Endothelial cell of umbilical vein (primary cell): ENCODE data around the gene LACTBL1. TPM values are rescaled to one million over a fixed set of nuclear protein-coding genes. Genes with fewer than 3 reads are reported as not detected.

Experiments used
- BruUV-seq: library from RNA; stranded (reverse); fragments of 400-500 nt; replicated peaks from 2 replicates; lab custom pipeline; 2021; lab: Mats Ljungman, UMichigan
- CTCF ChIA-PET: fragments of 300-600, 350-600 bp; sonication (Branson Sonifier 250); formaldehyde crosslinking; loops from one replicate; lab custom pipeline; 2021; ENCODE audit warnings: antibody characterized with exemption, inconsistent platforms; lab: Charles Lee
- POLR2A ChIA-PET: fragments of 300-600, 350-600 bp; sonication (Branson Sonifier 250); formaldehyde crosslinking; loops from one replicate; lab custom pipeline; 2021; ENCODE audit warnings: antibody characterized with exemption, inconsistent platforms; lab: Charles Lee
- DNase-seq: peaks from one replicate; pipeline ENCODE4 v3.0.0-alpha.2; 2011; ENCODE audit warnings: low read depth, low spot score
- FAIRE-seq: peaks from 2 replicates; lab custom pipeline; 2011; peaks lifted over from hg19 to GRCh38; lab: Jason Lieb, UNC
- H2AFZ ChIP-seq: 2 replicates; pipeline ENCODE4 v1.6.0; 2012; ENCODE audit warnings: low read depth, low read length, control low read depth, inconsistent platforms
- H3K27ac ChIP-seq: 2 replicates; pipeline ENCODE4 v1.5.1; 2011; ENCODE audit warnings: low read depth, mild to moderate bottlenecking, control low read depth, low read length, moderate library complexity; ENCODE audit not compliant: insufficient read depth
- H3K27me3 ChIP-seq, 2 experiments: 2 replicates each; pipeline versions ENCODE4 v1.6.0 to v1.6.1; 2011; ENCODE audit warnings: low read length in 2 of 2, mixed read lengths in 1 of 2; ENCODE audit not compliant: control insufficient read depth in 2 of 2, insufficient read depth in 2 of 2
- H3K36me3 ChIP-seq, 2 experiments: 2 replicates in 1 of 2; 3 replicates in 1 of 2; pipeline ENCODE4 v1.5.1; 2011; ENCODE audit warnings: low read length in 2 of 2, mild to moderate bottlenecking in 1 of 2, moderate library complexity in 1 of 2; ENCODE audit not compliant: control insufficient read depth in 2 of 2, insufficient read depth in 2 of 2; ENCODE audit errors: extremely low read depth in 1 of 2
- H3K4me1 ChIP-seq: 3 replicates; pipeline ENCODE4 v1.5.1; 2011; ENCODE audit warnings: mild to moderate bottlenecking, low read length; ENCODE audit not compliant: control insufficient read depth, insufficient read depth; ENCODE audit errors: extremely low read depth
- H3K4me2 ChIP-seq: 2 replicates; pipeline ENCODE4 v1.6.1; 2011; ENCODE audit warnings: low read length, control low read depth, mixed read lengths; ENCODE audit not compliant: insufficient read depth
- H3K4me3 ChIP-seq, 3 experiments: fragments of 200-600 bp in 1 of 3; sonication (generic), shearing (Covaris generic) in 1 of 3; replicated peaks in 1 of 3; 2 replicates each; pipeline ENCODE4 v1.5.1; 2011 to 2016; ENCODE audit warnings: control low read depth in 3 of 3, low read length in 3 of 3, mild to moderate bottlenecking in 2 of 3, inconsistent platforms in 1 of 3, low read depth in 1 of 3, moderate library complexity in 1 of 3; ENCODE audit not compliant: insufficient read depth in 1 of 3
- H3K79me2 ChIP-seq: 2 replicates; pipeline ENCODE4 v1.6.0; 2012; ENCODE audit warnings: low read length, inconsistent platforms; ENCODE audit not compliant: control insufficient read depth, insufficient read depth
- H3K9ac ChIP-seq: replicated peaks from 2 replicates; pipeline ENCODE3; 2011; ENCODE audit warnings: low read length, control low read depth; ENCODE audit not compliant: insufficient read depth; ENCODE audit errors: extremely low read depth
- H3K9me1 ChIP-seq: replicated peaks from 3 replicates; pipeline ENCODE4 v1.6.0; 2011; ENCODE audit warnings: mild to moderate bottlenecking, low read length; ENCODE audit not compliant: control insufficient read depth, insufficient read depth; ENCODE audit errors: extremely low read depth
- H3K9me3 ChIP-seq: replicated peaks from 2 replicates; pipeline ENCODE4 v1.5.1; 2012; ENCODE audit warnings: low read length, inconsistent platforms; ENCODE audit not compliant: control insufficient read depth, insufficient read depth
- H4K20me1 ChIP-seq: replicated peaks from 2 replicates; pipeline ENCODE3; 2011; ENCODE audit warnings: mild to moderate bottlenecking, low read length; ENCODE audit not compliant: control insufficient read depth, insufficient read depth; ENCODE audit errors: extremely low read depth
- EZH2 ChIP-seq: IDR thresholded peaks from 2 replicates; pipeline ENCODE4 v1.6.1; 2012; ENCODE audit warnings: borderline replicate concordance, low read depth, mild to moderate bottlenecking, moderate library complexity, low read length, inconsistent platforms; ENCODE audit not compliant: severe bottlenecking
- FOS ChIP-seq: IDR thresholded peaks from 2 replicates; pipeline ENCODE4 v1.6.1; 2011; ENCODE audit warnings: mild to moderate bottlenecking, low read length, moderate library complexity, borderline replicate concordance; ENCODE audit not compliant: insufficient read depth
- GATA2 ChIP-seq: IDR thresholded peaks from 2 replicates; pipeline ENCODE4 v1.7.0; 2011; ENCODE audit warnings: low read depth, mild to moderate bottlenecking, moderate library complexity, mixed read lengths, low read length; ENCODE audit not compliant: insufficient read length, insufficient read depth
- JUN ChIP-seq: IDR thresholded peaks from 2 replicates; pipeline ENCODE4 v1.6.1; 2011; ENCODE audit warnings: borderline replicate concordance, low read depth; ENCODE audit not compliant: insufficient read length, insufficient read depth
- MYC ChIP-seq: IDR thresholded peaks from one replicate; pipeline ENCODE4 v1.6.1; 2011; ENCODE audit warnings: mild to moderate bottlenecking, low read depth, low read length
- POLR2A ChIP-seq: IDR thresholded peaks from 2 replicates; pipeline ENCODE4 v1.6.1; 2012; ENCODE audit warnings: low read depth, mild to moderate bottlenecking, control low read depth, low read length
- POLR2AphosphoS5 ChIP-seq: IDR thresholded peaks from 2 replicates; pipeline ENCODE4 v1.6.1; 2012; ENCODE audit warnings: low read depth, mild to moderate bottlenecking, control low read depth, low read length, moderate library complexity; ENCODE audit not compliant: insufficient read depth
- dilution Hi-C: fragments of 300-500 bp; cut with MboI; formaldehyde crosslinking; loops from one replicate; pipeline ENCODE4 v1.15.0; 2019; ENCODE audit warnings: low sequenced_read_pairs; ENCODE audit not compliant: extremely low pct_ligation_motif_present
- intact Hi-C: fragments of 100-400 bp; cut with micrococcal nuclease; formaldehyde crosslinking; loops from one replicate; pipeline ENCODE4 v1.10.0; 2022
- polyA plus RNA-seq, 4 experiments: library from polyadenylated mRNA; depleted of rRNA in 3 of 4; stranded (reverse) in 3 of 4; unstranded in 1 of 4; fragments of >200 nt; gene quantifications; 2 replicates each; pipeline versions ENCODE4 v1.2.1 to v1.2.3, GENCODE V29; 2011 to 2012; ENCODE audit warnings: missing spikeins in 1 of 4
- total RNA-seq: library from RNA; stranded (reverse); gene quantifications from 2 replicates; pipeline ENCODE4 v1.2.3, GENCODE V29; 2021
- TF ChIP-seq, protein P1 (sequence below): IDR thresholded peaks from 2 replicates; pipeline ENCODE4 v1.6.1; 2011; ENCODE audit not compliant: insufficient read depth, insufficient read length
- TF ChIP-seq, protein P2 (sequence below), 2 donors: IDR thresholded peaks; 1 replicate in 1 of 2; 2 replicates in 1 of 2; pipeline ENCODE4 v1.5.1; 2011; ENCODE audit warnings: low read length in 2 of 2, mild to moderate bottlenecking in 2 of 2, moderate library complexity in 2 of 2, control low read depth in 1 of 2, inconsistent platforms in 1 of 2, low read depth in 1 of 2; ENCODE audit not compliant: insufficient read depth in 1 of 2; ENCODE audit errors: extremely low read depth in 1 of 2

LACTBL1 gene
- total and polyA plus RNA-seq, 2 donors (not counting 3 experiments of a cell fraction or from before 2014, with no cell fraction given), result not detected

DNA sequence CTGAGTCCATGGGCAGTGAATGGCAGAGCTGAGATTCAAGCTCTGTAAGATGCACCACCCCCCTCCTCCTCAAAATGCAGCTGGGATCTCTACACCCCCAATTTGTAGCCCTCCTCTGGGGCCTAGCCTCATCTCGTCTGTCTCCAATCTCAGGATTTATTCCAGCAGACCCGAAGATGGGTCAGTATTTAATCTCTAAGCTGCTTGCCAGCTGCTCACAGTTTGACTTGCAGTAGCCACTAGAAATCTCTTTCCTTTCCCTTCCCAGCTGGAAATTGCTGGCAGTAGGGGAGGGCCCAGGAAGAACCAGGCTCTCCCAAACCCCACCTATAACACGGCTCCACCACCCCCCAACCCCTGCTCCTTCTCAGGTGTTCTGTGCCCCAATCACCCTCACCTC lies 1.5 kb downstream of the LACTBL1 start:
- FAIRE-seq (no peak), DNase-seq (no peak)
- dilution Hi-C loops, result loop anchor here (25.0 kb wide), 1 partner anchor 309 kb away; the partner anchor contains the start of gene C1QB
- intact Hi-C loops, result loop anchor here (10.0 kb wide), 1 partner anchor 664 kb away; no protein-coding TSS in a partner anchor
- H2AFZ ChIP-seq, result no peak overlapping the region
- TF ChIP-seq, protein P1, sequence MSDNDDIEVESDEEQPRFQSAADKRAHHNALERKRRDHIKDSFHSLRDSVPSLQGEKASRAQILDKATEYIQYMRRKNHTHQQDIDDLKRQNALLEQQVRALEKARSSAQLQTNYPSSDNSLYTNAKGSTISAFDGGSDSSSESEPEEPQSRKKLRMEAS, result no peak
- no peak for TF ChIP-seq FOS
- TF ChIP-seq GATA2, result no peak
- no peak for TF ChIP-seq JUN
- TF ChIP-seq MYC, result no peak
- TF ChIP-seq, protein P2, sequence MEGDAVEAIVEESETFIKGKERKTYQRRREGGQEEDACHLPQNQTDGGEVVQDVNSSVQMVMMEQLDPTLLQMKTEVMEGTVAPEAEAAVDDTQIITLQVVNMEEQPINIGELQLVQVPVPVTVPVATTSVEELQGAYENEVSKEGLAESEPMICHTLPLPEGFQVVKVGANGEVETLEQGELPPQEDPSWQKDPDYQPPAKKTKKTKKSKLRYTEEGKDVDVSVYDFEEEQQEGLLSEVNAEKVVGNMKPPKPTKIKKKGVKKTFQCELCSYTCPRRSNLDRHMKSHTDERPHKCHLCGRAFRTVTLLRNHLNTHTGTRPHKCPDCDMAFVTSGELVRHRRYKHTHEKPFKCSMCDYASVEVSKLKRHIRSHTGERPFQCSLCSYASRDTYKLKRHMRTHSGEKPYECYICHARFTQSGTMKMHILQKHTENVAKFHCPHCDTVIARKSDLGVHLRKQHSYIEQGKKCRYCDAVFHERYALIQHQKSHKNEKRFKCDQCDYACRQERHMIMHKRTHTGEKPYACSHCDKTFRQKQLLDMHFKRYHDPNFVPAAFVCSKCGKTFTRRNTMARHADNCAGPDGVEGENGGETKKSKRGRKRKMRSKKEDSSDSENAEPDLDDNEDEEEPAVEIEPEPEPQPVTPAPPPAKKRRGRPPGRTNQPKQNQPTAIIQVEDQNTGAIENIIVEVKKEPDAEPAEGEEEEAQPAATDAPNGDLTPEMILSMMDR (IDR thresholded peaks at IDR 0.05; ENCODE audit: extremely low read depth in 1 of 2, insufficient read depth in 1 of 2, low read depth in 1 of 2, low read length in 2 of 2), result no peak
- no peak for TF ChIP-seq POLR2A
- no peak for TF ChIP-seq POLR2AphosphoS5
- no peak for TF ChIP-seq EZH2
- peaks cover 28 to 37% of the 10 kb centered on the region in 2 experiments for H3K27me3 ChIP-seq
- no peak overlapping the region for H3K27ac ChIP-seq
- H3K4me2 ChIP-seq, result no peak overlapping the region
- no TSS peak for BruUV-seq
- POLR2A ChIA-PET, result no interaction called here
- peaks cover 14% of the 10 kb centered on the region for H3K4me1 ChIP-seq
- H3K36me3 ChIP-seq, result no peaks in the 10 kb centered on the region
- CTCF ChIA-PET, result interaction anchor here (1.2 to 2.3 kb wide), 4 partner anchors 33 to 568 kb away, joined by 3 to 8 read pairs (median 4); no protein-coding TSS in a partner anchor
- H3K9me3 ChIP-seq, result no peaks in the 10 kb centered on the region
- H3K9me1 ChIP-seq, result no peaks in the 10 kb centered on the region
- no peak overlapping the region for H3K4me3 ChIP-seq
- no peaks in the 10 kb centered on the region for H4K20me1 ChIP-seq
- no peaks in the 10 kb centered on the region for H3K79me2 ChIP-seq
- no peak overlapping the region for H3K9ac ChIP-seq
